ENCODE data around the gene MYH2.

The MYH2 gene

DNA sequence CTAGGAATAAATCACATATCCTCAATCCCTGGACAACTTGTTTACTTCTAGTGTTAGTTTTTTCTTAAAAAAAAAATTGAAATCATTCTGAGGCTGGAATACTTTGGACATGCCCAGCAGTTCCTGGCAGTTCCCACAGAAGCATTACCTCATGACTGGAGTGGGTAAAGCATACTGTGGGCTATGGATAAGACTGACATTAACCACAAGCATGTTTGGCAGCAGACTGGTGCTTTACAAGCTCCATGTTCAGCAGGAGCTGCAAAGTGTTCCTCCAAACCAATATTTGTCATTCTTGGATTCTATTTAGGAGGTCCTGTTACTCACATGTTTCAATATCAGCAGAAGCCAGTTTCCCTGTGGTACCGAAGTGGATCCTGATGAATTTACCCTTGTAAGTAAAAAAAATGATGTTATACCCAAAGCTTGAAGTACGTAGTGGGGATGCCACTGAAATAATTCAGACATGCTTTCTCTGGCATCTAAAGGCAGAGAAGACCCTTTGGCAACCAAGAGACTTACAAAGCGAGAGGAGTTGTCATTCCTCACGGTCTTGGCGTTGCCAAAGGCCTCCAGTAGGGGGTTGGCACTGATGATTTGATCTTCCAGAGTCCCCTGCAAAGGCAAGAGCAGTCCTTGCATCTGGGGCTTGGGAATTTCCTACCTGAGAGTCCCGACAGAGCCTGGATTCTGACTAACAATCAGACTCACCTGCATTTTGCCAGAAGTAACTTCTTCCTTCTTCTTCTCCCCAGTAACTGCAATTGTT, 36.0 kb downstream of the MYH2 start:
- DNase-seq = no peak

DNA sequence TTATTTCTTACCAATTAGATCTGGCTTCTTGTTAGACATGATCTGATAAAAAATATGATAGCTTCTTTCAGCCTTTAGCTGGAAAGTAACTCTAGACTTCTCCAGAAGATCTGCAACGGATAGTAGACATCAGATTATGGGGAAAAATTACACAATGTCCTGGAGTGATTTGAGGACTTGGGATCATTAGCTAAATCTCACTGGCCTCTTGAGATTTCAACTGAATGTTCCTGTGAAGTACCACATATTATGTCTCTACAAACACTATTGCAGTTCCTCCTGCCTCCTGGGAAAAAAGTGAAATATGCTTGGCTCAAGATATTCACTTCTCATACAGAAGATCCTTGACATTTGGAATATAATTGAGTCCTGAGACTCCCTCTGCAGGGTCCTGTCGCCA, 36.6 kb downstream of the MYH2 start:
- no peak for DNase-seq

DNA sequence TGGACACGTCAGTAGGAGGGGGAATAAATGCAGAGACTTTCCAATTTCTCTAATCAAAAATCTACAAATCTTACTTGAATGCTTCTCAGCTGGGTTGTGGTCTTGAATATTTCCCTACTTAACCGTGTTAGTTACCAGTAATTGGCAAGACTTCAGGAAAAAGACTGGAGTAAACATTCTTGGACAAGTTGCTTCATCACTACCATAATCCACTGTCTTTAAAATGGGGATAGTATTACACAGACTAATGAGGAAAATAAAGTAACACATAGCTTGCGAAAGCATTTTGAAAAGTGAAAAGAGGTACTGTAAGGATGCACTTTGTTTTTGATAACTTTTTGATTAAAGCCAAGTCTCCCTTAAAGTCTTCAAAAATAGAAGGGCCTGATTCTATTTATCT, 49.5 kb downstream of the MYH2 start:
- DNase-seq = no peak

DNA sequence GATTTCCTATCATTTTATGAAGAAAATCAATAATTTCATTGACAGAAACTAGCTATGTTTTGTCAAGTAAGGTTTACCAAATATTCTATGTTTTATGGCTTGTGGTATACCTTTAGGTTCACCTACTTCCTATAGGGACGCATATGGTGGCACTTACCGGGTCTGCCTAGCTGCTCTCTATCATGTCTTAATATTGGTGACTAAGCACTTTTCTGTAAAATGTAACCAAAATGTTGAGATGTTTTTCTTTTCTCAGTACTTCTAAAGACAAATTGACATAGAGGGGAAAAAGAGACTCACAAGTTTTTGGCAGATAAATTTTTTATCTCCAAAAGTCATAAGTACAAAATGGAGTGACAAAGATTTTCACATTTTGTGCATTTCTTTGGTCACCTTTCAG, 57.5 kb downstream of the MYH2 start:
- no peak for DNase-seq

DNA sequence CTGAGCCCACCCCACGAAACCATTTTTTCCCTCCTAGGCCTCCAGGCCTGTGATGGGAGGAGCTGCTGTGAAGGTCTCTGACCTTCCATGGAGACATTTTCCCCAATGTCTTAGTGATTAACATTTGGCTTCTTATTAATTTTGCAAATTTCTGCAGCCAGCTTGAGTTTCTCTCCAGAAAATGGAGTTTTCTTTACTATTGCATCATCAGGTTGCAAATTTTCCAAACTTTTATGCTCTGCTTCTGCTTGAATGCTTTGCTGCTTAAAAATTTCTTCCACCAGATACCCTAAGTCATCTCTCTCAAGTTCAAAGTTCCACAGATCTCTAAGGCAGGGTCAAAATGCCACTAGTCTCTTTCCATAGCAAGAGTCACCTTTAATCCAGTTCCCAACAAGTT, 67.2 kb downstream of the MYH2 start:
- DNase-seq = no peak

DNA sequence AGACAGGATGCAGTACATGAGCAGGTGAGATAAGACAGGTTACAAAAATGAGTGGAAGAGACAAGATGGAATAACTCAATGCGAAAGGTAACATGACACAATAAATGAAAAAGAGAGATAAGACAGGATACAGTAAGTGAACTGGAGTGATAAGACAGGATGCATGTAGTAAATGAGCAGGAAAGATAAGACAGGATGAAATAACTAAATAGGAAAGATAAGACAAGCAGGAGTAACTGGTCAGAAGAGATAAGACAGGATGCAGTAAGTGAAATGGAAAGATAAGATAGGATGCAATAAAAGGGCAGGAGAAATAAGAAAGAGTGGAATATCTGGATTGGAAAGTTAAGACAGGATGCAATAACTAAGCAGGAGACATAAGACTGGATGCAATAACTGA, 71.8 kb downstream of the MYH2 start:
- no peak for DNase-seq

DNA sequence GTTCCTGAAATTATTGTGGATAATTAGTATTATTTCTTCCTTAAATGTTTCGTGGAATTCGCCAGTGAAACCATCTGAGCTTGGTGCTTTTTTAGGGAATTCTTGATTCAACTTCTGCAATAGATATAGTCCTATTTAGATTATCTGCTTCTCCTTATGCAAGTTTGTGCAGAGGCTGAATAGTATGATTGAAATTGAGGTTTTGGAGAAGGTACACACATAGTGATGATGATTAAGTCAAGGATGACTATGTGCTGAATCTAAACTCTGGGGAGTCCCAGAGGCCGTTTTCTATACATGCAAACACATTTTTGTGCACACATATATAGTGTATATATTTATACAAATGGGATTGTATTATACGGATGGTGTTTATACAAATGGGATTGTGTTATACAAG, 74.9 kb downstream of the MYH2 start:
- no peak for DNase-seq

DNA sequence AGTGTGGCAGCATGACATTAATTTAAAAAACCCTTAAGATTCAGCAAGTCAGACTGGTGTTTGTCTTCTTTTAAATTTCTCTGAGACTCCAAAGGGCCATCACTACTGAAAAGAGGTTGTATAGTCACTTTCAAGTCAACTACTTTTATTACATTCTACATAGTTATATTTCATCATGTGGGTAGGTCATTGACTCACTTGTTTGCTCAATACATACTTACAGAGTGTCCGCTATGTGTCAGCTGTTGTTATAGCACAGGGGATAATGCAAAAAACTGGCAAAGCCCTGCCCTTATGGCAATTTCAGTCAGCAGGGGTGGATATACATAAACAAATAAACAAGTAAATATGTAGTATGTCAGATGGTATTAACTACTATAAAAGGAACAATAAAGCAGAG, 77.6 kb downstream of the MYH2 start:
- DNase-seq = no peak

Measured in NCI-H1092 (cell line).